K562 (cell line): ENCODE results near the gene SEPHS1. TPM values are rescaled to one million over a fixed set of nuclear protein-coding genes. Genes with fewer than 3 reads are reported as not detected.

Experiments
- CLOCK ChIP-seq: fragments of 250-450 bp; sonication (Bioruptor Pico); IDR thresholded peaks from 2 replicates; pipeline ENCODE4 v1.4.0; 2020; ENCODE audit warnings: mild to moderate bottlenecking, moderate library complexity, borderline replicate concordance
- GTF2E2 ChIP-seq: fragments of 200-800 bp; sonication (Bioruptor generic); IDR thresholded peaks from 2 replicates; pipeline ENCODE4 v1.6.1; 2016; ENCODE audit warnings: missing genetic modification characterization, missing compliant biosample characterization
- KDM4B ChIP-seq, 2 experiments: fragments of 450-650 bp in 1 of 2; sonication (generic) in 1 of 2; IDR thresholded peaks; 2 replicates each; pipeline ENCODE4 v1.6.1; 2016 to 2017; ENCODE audit warnings: borderline replicate concordance in 2 of 2, antibody characterized with exemption in 1 of 2, low read depth in 1 of 2, mild to moderate bottlenecking in 1 of 2
- ZBTB9 ChIP-seq: fragments of 450-650 bp; formaldehyde crosslinking; IDR thresholded peaks from 2 replicates; pipeline ENCODE4 v1.4.0; 2020; ENCODE audit warnings: mild to moderate bottlenecking, moderate library complexity
- ZNF165 ChIP-seq: fragments of 250-450 bp; sonication (Bioruptor Pico); IDR thresholded peaks from 2 replicates; pipeline ENCODE4 v1.4.0; 2020; ENCODE audit warnings: borderline replicate concordance
- polyA plus RNA-seq, 8 experiments: library from polyadenylated mRNA; depleted of rRNA in 4 of 8; stranded (reverse) in 5 of 8; unstranded in 3 of 8; fragments of >200 nt; fragmentation: Nextera tagmentation in 2 of 8; fragmentation: Illumina TruSeq in 1 of 8; extraction: Ambion mirVana in 2 of 8; extraction: Trizol in 1 of 8; gene quantifications; 2 replicates each; pipeline versions ENCODE4 v1.2.1 to v1.2.3, GENCODE V29; 2011 to 2014; ENCODE audit warnings: inconsistent platforms in 1 of 8, missing spikeins in 1 of 8
- total RNA-seq, 7 experiments: library from RNA; depleted of rRNA in 6 of 7; stranded (reverse); fragments of >200 nt in 6 of 7; fragmentation: Illumina TruSeq in 2 of 7; extraction: Trizol in 2 of 7; gene quantifications; 2 replicates each; pipeline versions ENCODE4 v1.2.1 to v1.2.3, GENCODE V29; 2011 to 2021; ENCODE audit warnings: low replicate concordance in 1 of 7
- TF ChIP-seq, protein P1 (sequence below): fragments of 250-450 bp; sonication (Bioruptor Pico); IDR thresholded peaks from 2 replicates; pipeline ENCODE4 v1.9.0; 2021; ENCODE audit warnings: mild to moderate bottlenecking, inconsistent platforms

SEPHS1 gene
- total and polyA plus RNA-seq, 9 of the 15 experiments (the other 6 are each of a cell fraction or from before 2014, with no cell fraction given) = 14.7 to 82.8 (median 41.8) TPM

DNA sequence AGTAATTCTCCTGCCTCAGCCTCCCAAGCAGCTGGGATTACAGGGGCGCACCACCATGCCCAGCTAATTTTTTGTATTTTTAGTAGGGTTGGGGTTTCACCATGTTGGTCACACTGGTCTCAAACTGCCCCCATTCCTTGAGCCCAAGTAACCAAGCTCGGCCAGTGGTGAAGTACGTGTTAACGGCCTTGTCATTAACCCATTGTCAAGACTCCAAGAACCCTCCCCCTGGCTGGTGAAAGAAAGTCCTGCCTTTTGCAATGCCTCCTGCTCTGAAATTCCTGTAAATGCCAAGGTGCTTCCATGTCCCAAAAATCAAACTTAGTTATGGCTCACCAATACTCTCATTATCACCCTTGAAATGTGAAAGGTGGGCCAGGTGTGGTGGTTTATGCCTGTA is 18.8 kb upstream of the SEPHS1 start (continued):
- TF ChIP-seq ZBTB9 (CRISPR knock-in tag) (no peak), CLOCK (CRISPR knock-in tag) (no peak), KDM4B (IDR thresholded peaks at IDR 0.05; ENCODE audit: borderline replicate concordance in 2 of 2, low read depth in 1 of 2) (no peak), GTF2E2 (tag) (no peak), ZNF165 (CRISPR knock-in tag) (no peak)
- TF ChIP-seq, protein P1, sequence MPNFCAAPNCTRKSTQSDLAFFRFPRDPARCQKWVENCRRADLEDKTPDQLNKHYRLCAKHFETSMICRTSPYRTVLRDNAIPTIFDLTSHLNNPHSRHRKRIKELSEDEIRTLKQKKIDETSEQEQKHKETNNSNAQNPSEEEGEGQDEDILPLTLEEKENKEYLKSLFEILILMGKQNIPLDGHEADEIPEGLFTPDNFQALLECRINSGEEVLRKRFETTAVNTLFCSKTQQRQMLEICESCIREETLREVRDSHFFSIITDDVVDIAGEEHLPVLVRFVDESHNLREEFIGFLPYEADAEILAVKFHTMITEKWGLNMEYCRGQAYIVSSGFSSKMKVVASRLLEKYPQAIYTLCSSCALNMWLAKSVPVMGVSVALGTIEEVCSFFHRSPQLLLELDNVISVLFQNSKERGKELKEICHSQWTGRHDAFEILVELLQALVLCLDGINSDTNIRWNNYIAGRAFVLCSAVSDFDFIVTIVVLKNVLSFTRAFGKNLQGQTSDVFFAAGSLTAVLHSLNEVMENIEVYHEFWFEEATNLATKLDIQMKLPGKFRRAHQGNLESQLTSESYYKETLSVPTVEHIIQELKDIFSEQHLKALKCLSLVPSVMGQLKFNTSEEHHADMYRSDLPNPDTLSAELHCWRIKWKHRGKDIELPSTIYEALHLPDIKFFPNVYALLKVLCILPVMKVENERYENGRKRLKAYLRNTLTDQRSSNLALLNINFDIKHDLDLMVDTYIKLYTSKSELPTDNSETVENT (CRISPR knock-in tag) = no peak
